AG04450 (cell line): ENCODE measurements around the gene RASA3. TPM values are rescaled to one million over a fixed set of nuclear protein-coding genes. Genes with fewer than 3 reads are reported as not detected.

Source experiments
- CTCF ChIA-PET: fragments of 300-600, 350-600 bp; formaldehyde crosslinking; extraction: SDS; loops from one replicate; lab custom pipeline; 2022; ENCODE audit warnings: antibody characterized with exemption, inconsistent platforms; lab: Charles Lee
- POLR2A ChIA-PET: fragments of 350-600 bp; formaldehyde crosslinking; extraction: SDS; loops from one replicate; lab custom pipeline; 2021; ENCODE audit warnings: antibody characterized with exemption, inconsistent platforms; lab: Yijun Ruan, JAX
- DNase-seq: peaks from one replicate; pipeline ENCODE4 v3.0.0-alpha.2; 2011; ENCODE audit warnings: low read depth, low spot score
- H3K27ac ChIP-seq: one replicate; pipeline ENCODE4 v1.5.1; 2012; ENCODE audit warnings: low read depth, low read length, control low read depth
- H3K27me3 ChIP-seq: one replicate; pipeline ENCODE4 v1.6.0; 2012; ENCODE audit warnings: low read length; ENCODE audit not compliant: control insufficient read depth, insufficient read depth
- H3K4me3 ChIP-seq: 2 replicates; pipeline ENCODE4 v1.5.1; 2011; ENCODE audit warnings: mild to moderate bottlenecking, low read depth, low read length, control low read depth
- H3K9me3 ChIP-seq: 2 replicates; pipeline ENCODE4 v1.5.1; 2012; ENCODE audit warnings: low read length; ENCODE audit not compliant: control insufficient read depth, insufficient read depth
- polyA plus RNA-seq: library from polyadenylated mRNA; depleted of rRNA; stranded (reverse); fragments of >200 nt; gene quantifications from 2 replicates; pipeline ENCODE4 v1.2.3, GENCODE V29; 2011
- TF ChIP-seq, protein P1 (sequence below): IDR thresholded peaks from 2 replicates; pipeline ENCODE4 v1.5.1; 2011; ENCODE audit warnings: low read depth, low read length, control low read depth, inconsistent platforms

The RASA3 gene
- polyA plus RNA-seq, 1 experiment, result 25.2 TPM

GRCh38 chr13:113969311-113969972 is 163.0 kb downstream of the RASA3 start:
- H3K27me3 ChIP-seq, result no peaks in the 10 kb centered on the region
- no peak overlapping the region for H3K4me3 ChIP-seq
- ChIA-PET CTCF (interaction anchor here (0.5 to 1.3 kb wide), 2 partner anchors 10 to 209 kb away, joined by 3 read pairs; no protein-coding TSS in a partner anchor), POLR2A (no interaction called here)
- H3K27ac ChIP-seq, result no peak overlapping the region
- TF ChIP-seq, protein P1, sequence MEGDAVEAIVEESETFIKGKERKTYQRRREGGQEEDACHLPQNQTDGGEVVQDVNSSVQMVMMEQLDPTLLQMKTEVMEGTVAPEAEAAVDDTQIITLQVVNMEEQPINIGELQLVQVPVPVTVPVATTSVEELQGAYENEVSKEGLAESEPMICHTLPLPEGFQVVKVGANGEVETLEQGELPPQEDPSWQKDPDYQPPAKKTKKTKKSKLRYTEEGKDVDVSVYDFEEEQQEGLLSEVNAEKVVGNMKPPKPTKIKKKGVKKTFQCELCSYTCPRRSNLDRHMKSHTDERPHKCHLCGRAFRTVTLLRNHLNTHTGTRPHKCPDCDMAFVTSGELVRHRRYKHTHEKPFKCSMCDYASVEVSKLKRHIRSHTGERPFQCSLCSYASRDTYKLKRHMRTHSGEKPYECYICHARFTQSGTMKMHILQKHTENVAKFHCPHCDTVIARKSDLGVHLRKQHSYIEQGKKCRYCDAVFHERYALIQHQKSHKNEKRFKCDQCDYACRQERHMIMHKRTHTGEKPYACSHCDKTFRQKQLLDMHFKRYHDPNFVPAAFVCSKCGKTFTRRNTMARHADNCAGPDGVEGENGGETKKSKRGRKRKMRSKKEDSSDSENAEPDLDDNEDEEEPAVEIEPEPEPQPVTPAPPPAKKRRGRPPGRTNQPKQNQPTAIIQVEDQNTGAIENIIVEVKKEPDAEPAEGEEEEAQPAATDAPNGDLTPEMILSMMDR, result no peak
- peaks cover 12% of the 10 kb centered on the region; the same call in 1 of the 2 replicates for H3K9me3 ChIP-seq
- no peak for DNase-seq

- Histone ChIP-seq H3K27ac (no peak overlapping the region), H3K9me3 (peaks cover 12% of the 10 kb centered on the region; the same call in 1 of the 2 replicates), H3K27me3 (no peaks in the 10 kb centered on the region), H3K4me3 (no peak overlapping the region)
- POLR2A ChIA-PET, result no interaction called here
- no peak for DNase-seq
- CTCF ChIA-PET, result no interaction called here
- TF ChIP-seq, protein P1, result peak; percentile 15; the same call in 1 of the 2 replicates
Measured at GRCh38 chr13:113968463-113969310, 163.7 kb downstream of the RASA3 start.

GRCh38 chr13:113967729-113968462 is 164.5 kb downstream of the RASA3 start:
- CTCF ChIA-PET, result no interaction called here
- Histone ChIP-seq H3K4me3 (no peak overlapping the region), H3K27me3 (no peaks in the 10 kb centered on the region), H3K27ac (no peak overlapping the region), H3K9me3 (peaks cover 19% of the 10 kb centered on the region; the same call in 1 of the 2 replicates)
- POLR2A ChIA-PET, result no interaction called here
- DNase-seq, result no peak
- TF ChIP-seq, protein P1, result no peak

- TF ChIP-seq, protein P1, result no peak
- ChIA-PET POLR2A (no interaction called here), CTCF (no interaction called here)
- Histone ChIP-seq H3K27ac (no peak overlapping the region), H3K9me3 (peaks cover 25% of the 10 kb centered on the region; the same call in 1 of the 2 replicates), H3K4me3 (no peak overlapping the region), H3K27me3 (no peaks in the 10 kb centered on the region)
- no peak for DNase-seq
Measured at GRCh38 chr13:113967206-113967720, 165.2 kb downstream of the RASA3 start.
